ENCODE data around the gene CPSF3. TPM values are rescaled to one million over a fixed set of nuclear protein-coding genes. Genes with fewer than 3 reads are reported as not detected.

Gene CPSF3
- total RNA-seq, 1 donor from 2014 or later = 19.4 TPM

- Histone ChIP-seq H3K27ac (no peak overlapping the region), H3K27me3 (no peaks in the 10 kb centered on the region), H3K36me3 (peaks cover 0 to 45% of the 10 kb centered on the region in 2 donors), H3K9me3 (no peaks in the 10 kb centered on the region), H3K4me1 (no peaks in the 10 kb centered on the region), H3K4me3 (no peak overlapping the region)
- intact Hi-C loops (cut with DNase I) = no loop called here
- DNase-seq (ENCODE audit: extremely low spot score in 2 of 2) = no peak
- TF ChIP-seq CTCF (IDR thresholded peaks at IDR 0.05) (no peak), POLR2A (IDR thresholded peaks at IDR 0.05) (no peak), POLR2AphosphoS5 (IDR thresholded peaks at IDR 0.05; ENCODE audit: insufficient read depth in 1 of 2, low read depth in 1 of 2) (no peak)
These were observed 95.3 kb downstream of the CPSF3 start for GRCh38 chr2:9518780-9519179.

DNA sequence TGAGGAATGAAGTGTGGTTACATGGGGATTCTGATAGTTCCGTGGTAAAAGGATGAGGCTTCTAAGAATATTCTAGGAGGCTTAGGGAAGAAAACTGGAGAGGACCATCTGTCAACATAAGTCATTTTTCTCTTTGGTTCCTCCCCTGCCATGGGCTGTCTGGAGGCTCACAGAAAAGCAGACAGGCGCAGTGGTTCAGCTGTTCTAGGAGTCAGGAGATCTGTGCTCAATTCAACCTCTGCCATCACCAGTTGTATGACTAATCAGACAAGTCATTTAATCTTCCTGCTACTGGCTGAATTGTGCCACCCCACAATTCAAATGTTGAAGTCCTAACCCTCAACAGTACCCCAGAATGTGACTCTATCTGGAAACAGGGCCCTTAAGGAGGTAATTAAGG is 95.8 kb downstream of the CPSF3 start:
- intact Hi-C loops (cut with DNase I) = no loop called here
- peaks cover 0 to 45% of the 10 kb centered on the region in 2 donors for H3K36me3 ChIP-seq
- no peak overlapping the region for H3K4me3 ChIP-seq
- no peaks in the 10 kb centered on the region for H3K9me3 ChIP-seq
- no peak for DNase-seq (ENCODE audit: extremely low spot score in 2 of 2)
- no peaks in the 10 kb centered on the region for H3K4me1 ChIP-seq
- H3K27me3 ChIP-seq = no peaks in the 10 kb centered on the region
- H3K27ac ChIP-seq = no peak overlapping the region
- TF ChIP-seq POLR2AphosphoS5 (IDR thresholded peaks at IDR 0.05; ENCODE audit: insufficient read depth in 1 of 2, low read depth in 1 of 2) (no peak), CTCF (IDR thresholded peaks at IDR 0.05) (no peak), POLR2A (IDR thresholded peaks at IDR 0.05) (no peak)

Other genes starting within 250 kb of the CPSF3 start
- 36.3 TPM for gene ASAP2, start 216.8 kb upstream of the CPSF3 start, total RNA-seq
- 53.8 TPM for gene ITGB1BP1, start 126 bp upstream of the CPSF3 start, total RNA-seq
- 40.0 TPM for gene IAH1, start 50.9 kb downstream of the CPSF3 start, total RNA-seq
- 33.4 TPM for gene ADAM17, start 132.2 kb downstream of the CPSF3 start, total RNA-seq
- gene YWHAQ, start 207.3 kb downstream of the CPSF3 start, total RNA-seq = 173 TPM

Measured in vagina (tissue), 2 donors.